GM12891 (cell line): ENCODE measurements around the gene ALKBH3.

ENCODE experiments used
- PAX5 ChIP-seq: IDR thresholded peaks from 2 replicates; pipeline ENCODE4 v1.6.1; 2011; ENCODE audit warnings: low read length, moderate library complexity, mild to moderate bottlenecking; ENCODE audit not compliant: insufficient read depth, severe bottlenecking
- POLR2A ChIP-seq: IDR thresholded peaks from 2 replicates; pipeline ENCODE4 v1.6.1; 2011; ENCODE audit warnings: low read depth, low read length, control low read depth
- POLR2AphosphoS5 ChIP-seq: IDR thresholded peaks from 2 replicates; pipeline ENCODE4 v1.6.1; 2011; ENCODE audit warnings: low read depth, low read length, control low read depth
- POU2F2 ChIP-seq: IDR thresholded peaks from 2 replicates; pipeline ENCODE4 v1.6.1; 2011; ENCODE audit warnings: low read depth, mild to moderate bottlenecking, control low read depth, low read length, moderate library complexity
- SPI1 ChIP-seq: IDR thresholded peaks from 2 replicates; pipeline ENCODE4 v1.6.1; 2011; ENCODE audit warnings: low read depth, low read length, control low read depth
- TAF1 ChIP-seq: IDR thresholded peaks from 2 replicates; pipeline ENCODE4 v1.6.1; 2011; ENCODE audit warnings: low read depth, low read length, control low read depth

GRCh38 chr11:43871051-43871450, 9.6 kb upstream of the ALKBH3 start:
- no peak for TF ChIP-seq POLR2A
- TF ChIP-seq POLR2AphosphoS5, result no peak
- TF ChIP-seq TAF1, result no peak
- no peak for TF ChIP-seq SPI1
- no peak for TF ChIP-seq POU2F2
- no peak for TF ChIP-seq PAX5
